Measurements from ENCODE around the gene COLGALT1. TPM values are rescaled to one million over a fixed set of nuclear protein-coding genes. Genes with fewer than 3 reads are reported as not detected.

Gene COLGALT1
- total RNA-seq, 1 donor from 2014 or later: 80.3 TPM

DNA sequence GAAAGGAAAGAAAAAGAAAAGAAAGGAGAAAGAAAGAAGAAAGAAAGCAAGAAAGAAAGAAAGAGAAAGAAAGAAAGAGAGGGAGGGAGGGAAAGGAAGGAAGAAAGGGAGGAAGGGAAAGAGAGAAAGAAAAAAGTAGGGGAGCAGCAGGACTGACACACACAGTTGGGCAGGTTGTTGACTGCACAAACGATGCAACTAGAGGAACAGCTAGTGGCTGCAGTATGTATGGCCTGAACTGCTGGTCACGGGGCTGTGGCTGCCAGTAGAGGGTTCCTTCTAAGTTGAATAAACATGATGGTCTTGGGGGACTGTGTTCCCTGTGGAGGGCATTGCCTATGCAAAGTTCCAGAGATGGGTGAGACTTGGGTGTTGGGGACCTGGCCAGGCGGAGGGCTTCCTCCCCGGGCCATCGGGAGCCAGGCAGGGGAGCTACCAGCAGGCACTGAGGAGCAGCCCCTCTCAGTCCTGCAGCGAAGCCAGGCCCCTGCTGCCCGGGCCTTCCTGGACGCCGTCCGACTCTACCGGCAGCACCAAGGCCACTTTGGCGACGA, 16.7 kb upstream of the COLGALT1 start:
- Mint-ChIP-seq H3K27ac (peak overlapping the region; percentile 62), H3K36me3 (ENCODE audit: low read depth) (peaks cover 84% of the 10 kb centered on the region), H3K27me3 (no peaks in the 10 kb centered on the region), H3K4me1 (peaks cover 51% of the 10 kb centered on the region), H3K4me3 (peak overlapping the region; percentile 80), H3K9me3 (no peaks in the 10 kb centered on the region)
- ATAC-seq (ENCODE audit: low read depth) (peak; percentile 22), DNase-seq (peak; percentile 48)
- ChIA-PET CTCF (interaction anchor here (1.1 to 2.7 kb wide), 4 partner anchors 9 to 42 kb away, joined by 4 to 11 read pairs (median 6); a partner anchor contains a TSS), POLR2A (interaction anchor here (0.7 to 12.5 kb wide), 11 partner anchors 10 to 321 kb away, joined by 3 to 305 read pairs (median 8); partner anchors contain the start of genes PGLS and RPL18A)
- TF ChIP-seq, protein P1, sequence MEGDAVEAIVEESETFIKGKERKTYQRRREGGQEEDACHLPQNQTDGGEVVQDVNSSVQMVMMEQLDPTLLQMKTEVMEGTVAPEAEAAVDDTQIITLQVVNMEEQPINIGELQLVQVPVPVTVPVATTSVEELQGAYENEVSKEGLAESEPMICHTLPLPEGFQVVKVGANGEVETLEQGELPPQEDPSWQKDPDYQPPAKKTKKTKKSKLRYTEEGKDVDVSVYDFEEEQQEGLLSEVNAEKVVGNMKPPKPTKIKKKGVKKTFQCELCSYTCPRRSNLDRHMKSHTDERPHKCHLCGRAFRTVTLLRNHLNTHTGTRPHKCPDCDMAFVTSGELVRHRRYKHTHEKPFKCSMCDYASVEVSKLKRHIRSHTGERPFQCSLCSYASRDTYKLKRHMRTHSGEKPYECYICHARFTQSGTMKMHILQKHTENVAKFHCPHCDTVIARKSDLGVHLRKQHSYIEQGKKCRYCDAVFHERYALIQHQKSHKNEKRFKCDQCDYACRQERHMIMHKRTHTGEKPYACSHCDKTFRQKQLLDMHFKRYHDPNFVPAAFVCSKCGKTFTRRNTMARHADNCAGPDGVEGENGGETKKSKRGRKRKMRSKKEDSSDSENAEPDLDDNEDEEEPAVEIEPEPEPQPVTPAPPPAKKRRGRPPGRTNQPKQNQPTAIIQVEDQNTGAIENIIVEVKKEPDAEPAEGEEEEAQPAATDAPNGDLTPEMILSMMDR (IDR thresholded peaks at IDR 0.05): no peak
- intact Hi-C loops (cut with micrococcal nuclease): loop anchor here (1.0 kb wide), 5 partner anchors 11 to 42 kb away; partner anchors contain the start of gene COLGALT1

DNA sequence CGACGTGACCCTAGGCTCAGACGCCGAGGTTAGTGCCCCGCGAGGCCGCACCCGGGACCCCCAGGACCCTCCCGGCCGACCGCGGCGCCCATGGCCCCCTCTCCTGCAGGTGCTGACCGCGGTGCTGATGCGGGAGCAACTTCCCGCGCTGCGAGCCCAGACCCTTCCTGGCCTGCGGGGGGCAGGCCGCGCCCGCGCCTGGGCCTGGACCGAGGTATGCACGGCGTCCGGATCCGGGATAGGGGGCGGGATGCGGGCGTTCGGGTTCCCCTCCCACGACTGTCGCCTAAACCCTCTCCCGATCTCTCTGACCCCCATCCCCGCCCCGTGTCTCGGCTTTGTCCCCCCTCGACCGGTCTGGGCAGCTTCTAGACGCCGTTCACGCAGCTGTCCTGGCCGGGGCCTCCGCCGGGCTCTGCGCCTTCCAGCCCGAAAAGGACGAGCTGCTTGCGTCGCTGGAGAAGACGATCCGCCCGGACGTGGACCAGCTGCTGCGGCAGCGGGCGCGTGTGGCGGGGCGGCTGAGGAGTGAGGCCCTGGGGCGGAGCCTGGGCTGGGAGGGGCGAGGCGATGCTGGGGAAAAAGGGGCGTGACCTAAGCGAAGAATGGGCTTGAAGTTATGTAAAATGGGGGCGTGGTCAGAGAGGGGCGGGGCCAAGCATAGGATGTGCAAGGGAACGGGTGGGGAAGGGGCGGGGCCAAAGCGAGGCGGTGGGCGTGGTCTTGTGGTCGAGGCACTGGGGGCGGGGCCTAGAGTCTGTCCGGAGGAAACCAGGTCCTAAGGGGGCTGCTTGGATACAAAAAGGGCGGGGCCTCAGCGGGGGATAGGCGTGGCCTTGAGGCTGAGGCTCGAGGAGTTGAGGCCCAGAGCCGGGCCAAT, 16.0 kb upstream of the COLGALT1 start:
- intact Hi-C loops (cut with micrococcal nuclease): loop anchor here (1.0 kb wide), 5 partner anchors 12 to 43 kb away; partner anchors contain the start of gene COLGALT1
- Mint-ChIP-seq H3K36me3 (ENCODE audit: low read depth) (peaks cover 86% of the 10 kb centered on the region), H3K4me3 (peak overlapping the region; percentile 84), H3K27me3 (no peaks in the 10 kb centered on the region), H3K9me3 (no peaks in the 10 kb centered on the region), H3K27ac (peak overlapping the region; percentile 90), H3K4me1 (peaks cover 56% of the 10 kb centered on the region)
- POLR2A ChIA-PET: interaction anchor here (0.5 to 12.5 kb wide), 12 partner anchors 9 to 753 kb away, joined by 3 to 305 read pairs (median 7); partner anchors contain the start of genes PGLS and RPL18A
- TF ChIP-seq, protein P1 (IDR thresholded peaks at IDR 0.05): no peak
- peak; percentile 86 for ATAC-seq (ENCODE audit: low read depth)
- DNase-seq: peak; percentile 96
- CTCF ChIA-PET: interaction anchor here (0.6 to 2.7 kb wide), 4 partner anchors 10 to 43 kb away, joined by 3 to 11 read pairs (median 6); a partner anchor contains a TSS

DNA sequence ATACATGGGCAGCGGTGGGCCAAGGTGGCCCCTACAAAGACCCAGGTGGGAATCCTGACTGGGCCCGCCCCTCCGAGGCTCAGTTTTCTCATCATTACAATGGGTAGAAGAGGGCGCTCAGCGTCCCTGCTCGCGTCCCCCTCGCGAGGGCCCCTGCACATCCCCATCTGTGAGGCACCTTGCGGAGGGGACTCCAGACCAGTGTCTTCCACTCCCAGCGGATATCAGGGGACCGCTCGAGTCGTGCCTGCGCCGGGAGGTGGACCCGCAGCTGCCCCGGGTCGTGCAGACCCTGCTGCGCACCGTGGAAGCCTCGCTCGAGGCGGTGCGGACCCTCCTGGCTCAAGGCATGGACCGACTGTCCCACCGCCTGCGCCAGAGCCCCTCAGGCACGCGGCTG, 15.3 kb upstream of the COLGALT1 start:
- TF ChIP-seq, protein P1 (IDR thresholded peaks at IDR 0.05): no peak
- Mint-ChIP-seq H3K27me3 (no peaks in the 10 kb centered on the region), H3K4me1 (peaks cover 59% of the 10 kb centered on the region), H3K4me3 (no peak overlapping the region), H3K27ac (peak overlapping the region; percentile 77), H3K9me3 (no peaks in the 10 kb centered on the region), H3K36me3 (ENCODE audit: low read depth) (peaks cover 84% of the 10 kb centered on the region)
- ChIA-PET POLR2A (interaction anchor here (0.5 to 12.5 kb wide), 6 partner anchors 10 to 753 kb away, joined by 3 to 305 read pairs (median 18); partner anchors contain the start of gene PGLS), CTCF (interaction anchor here (0.6 to 2.7 kb wide), 3 partner anchors 10 to 44 kb away, joined by 3 to 11 read pairs (median 5); no protein-coding TSS in a partner anchor)
- no peak for ATAC-seq (ENCODE audit: low read depth)
- DNase-seq: no peak
- intact Hi-C loops (cut with micrococcal nuclease): no loop called here

DNA sequence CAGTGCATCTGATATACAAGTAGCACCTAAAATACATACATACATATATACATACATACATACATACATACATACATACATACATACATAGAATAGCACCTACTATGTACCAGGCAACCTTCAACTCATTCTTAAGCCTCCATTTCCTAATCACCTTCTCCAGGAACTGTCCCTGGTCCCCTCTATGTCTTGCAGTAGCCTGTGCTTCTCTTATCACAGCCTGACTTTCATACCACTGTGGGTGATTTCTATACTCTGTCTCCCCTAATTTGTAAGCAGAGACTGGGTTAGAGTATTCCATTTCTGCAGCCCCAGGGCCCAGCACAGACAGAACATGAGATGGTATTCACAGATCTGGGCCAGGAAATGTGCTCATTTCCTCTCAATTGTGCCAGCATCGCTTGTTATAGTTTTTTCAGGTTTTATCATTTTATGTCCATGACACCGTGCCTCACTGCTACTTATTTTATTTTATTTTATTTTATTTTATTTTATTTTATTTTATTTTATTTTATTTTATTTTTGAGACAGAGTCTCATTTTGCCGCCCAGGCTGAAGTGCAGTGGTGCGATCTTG, 14.2 kb upstream of the COLGALT1 start:
- Mint-ChIP-seq H3K27me3 (no peaks in the 10 kb centered on the region), H3K4me3 (no peak overlapping the region), H3K27ac (peak overlapping the region; percentile 77), H3K4me1 (peaks cover 63% of the 10 kb centered on the region), H3K36me3 (ENCODE audit: low read depth) (peaks cover 86% of the 10 kb centered on the region), H3K9me3 (no peaks in the 10 kb centered on the region)
- TF ChIP-seq, protein P1 (IDR thresholded peaks at IDR 0.05): no peak
- ATAC-seq (ENCODE audit: low read depth) (no peak), DNase-seq (no peak)
- ChIA-PET POLR2A (interaction anchor here (0.7 to 12.5 kb wide), 6 partner anchors 13 to 45 kb away, joined by 3 to 305 read pairs (median 20); partner anchors contain the start of gene PGLS), CTCF (no interaction called here)
- intact Hi-C loops (cut with micrococcal nuclease): no loop called here

Measured in activated B cell treated with CpG ODN at 0.5 μM for 24 hours (primary cell).